NCI-H345 treated with DMSO at 0.1 percent for 48 hours (cell line): ENCODE data around the gene AGL.
"Not testable (repeated sequence)": the region's sequence is repeated elsewhere in the genome, so short reads cannot be mapped to it uniquely, and the experiment has no call there.

Source experiments
- DNase-seq: peaks from one replicate; lab custom pipeline; 2025; ENCODE audit not compliant: unreplicated experiment; lab: John Stamatoyannopoulos, UW

Gene AGL

DNA sequence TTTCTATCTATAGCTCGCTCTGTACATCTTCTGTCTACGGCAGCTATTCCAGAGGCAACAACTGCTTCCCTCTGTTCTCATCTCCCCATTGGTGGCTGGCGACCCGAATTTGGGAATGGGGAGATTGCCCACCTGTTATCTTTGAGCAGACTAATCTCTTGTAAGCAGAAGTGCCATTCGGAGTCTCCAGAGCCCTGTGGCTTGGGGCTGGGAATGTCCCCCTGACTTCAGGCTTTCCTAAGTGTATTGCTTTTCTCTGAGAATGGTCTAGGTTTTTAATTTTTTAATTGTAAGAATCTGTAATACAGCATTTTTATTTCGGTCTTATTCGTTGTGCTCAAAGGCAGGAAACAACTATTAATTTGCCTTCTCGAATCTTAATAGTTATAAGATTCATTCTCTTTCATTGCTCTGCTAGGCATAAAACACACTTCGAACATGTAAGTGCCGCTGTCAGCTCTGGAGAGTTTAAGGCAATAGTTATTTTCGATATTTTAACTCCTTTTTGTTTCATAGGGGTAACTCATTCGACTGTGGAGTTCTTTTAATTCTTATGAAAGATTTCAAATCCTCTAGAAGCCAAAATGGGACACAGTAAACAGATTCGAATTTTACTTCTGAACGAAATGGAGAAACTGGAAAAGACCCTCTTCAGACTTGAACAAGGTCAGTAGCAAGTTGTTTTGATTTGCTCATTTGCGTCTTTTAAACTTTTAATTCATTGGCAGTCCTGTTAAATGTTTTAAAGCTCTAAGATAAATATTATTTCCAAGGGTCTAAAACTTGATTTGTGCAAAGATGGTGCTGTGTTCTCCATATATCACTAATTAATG lies 514 bp downstream of the AGL start:
- no peak for DNase-seq

DNA sequence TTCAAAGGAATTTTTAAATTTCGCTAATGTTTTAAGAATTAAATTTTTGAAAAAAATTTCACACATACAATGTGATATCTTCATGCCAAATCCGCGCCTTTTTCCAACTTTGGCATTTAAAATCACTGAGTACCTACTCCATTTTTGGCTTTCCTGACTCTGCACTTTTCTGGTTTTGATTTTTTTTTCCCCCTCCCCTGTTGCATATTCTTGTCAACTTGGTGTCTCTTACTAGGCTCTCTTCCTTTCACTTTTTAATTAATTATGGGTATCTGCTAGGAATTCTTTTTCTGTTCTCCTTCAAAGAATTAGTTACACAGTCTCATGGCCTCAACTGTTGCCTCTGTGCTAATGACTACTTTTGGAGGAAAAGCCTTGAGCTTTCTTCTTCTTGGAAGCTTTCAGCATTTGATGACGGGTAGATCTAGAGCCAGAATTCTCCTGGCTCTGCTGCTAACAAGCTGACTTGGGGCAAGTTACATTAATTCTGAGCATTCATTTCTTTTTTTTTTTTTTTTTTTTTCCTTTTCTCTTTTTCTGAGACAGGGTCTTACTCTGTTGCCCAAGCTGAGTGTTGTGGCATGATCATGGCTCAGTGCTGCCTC lies 1.8 kb downstream of the AGL start:
- no peak for DNase-seq

GRCh38 chr1:99852648-99853047 lies 2.5 kb downstream of the AGL start:
- DNase-seq: no peak

- DNase-seq: no peak
These were observed 5.8 kb downstream of the AGL start for GRCh38 chr1:99855914-99856450.

GRCh38 chr1:99857041-99857440 lies 6.9 kb downstream of the AGL start:
- not testable (repeated sequence) for DNase-seq

DNA sequence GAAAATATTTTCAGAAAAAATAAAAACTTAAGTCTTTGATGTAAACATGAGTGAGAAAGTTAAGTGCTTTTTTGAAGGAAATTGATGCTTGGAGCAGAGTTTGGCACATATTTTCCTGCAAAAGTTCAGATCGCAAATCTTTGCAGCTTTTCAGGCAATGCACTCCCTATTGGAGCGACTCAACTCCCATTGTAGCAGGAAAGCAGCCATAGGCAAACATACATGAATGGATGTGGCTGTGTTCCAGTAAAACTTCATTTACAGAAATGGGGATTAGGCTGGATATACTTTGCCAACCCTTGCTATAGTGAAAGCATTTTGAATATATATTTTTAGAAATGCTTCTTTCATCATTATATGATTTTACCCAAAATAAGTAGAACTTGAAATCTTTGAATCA lies 8.1 kb downstream of the AGL start:
- DNase-seq: no peak

- no peak for DNase-seq
These were observed 8.7 kb downstream of the AGL start for GRCh38 chr1:99858881-99859280.

GRCh38 chr1:99860703-99861102 lies 10.5 kb downstream of the AGL start:
- DNase-seq: no peak

DNA sequence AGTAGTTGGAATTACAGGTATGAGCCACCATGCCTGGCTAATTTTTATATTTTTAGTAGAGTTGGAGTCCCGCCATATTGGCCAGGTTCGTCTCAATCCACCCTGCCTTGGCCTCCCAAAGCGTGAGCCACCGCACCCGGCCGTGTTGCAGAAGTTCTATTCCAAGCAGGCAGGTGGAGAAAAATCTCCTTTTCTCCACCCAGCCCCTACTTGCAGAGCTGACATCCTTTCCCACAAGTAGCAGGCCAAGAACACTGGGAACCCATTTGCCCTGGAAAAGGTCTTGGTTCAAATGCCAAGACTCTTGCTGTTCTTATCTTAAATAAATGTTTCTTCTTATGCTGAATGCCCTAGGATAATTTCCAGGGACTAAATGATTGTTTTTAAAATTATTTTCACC lies 17.5 kb downstream of the AGL start:
- DNase-seq: no peak

GRCh38 chr1:99869304-99869703 lies 19.1 kb downstream of the AGL start:
- DNase-seq: no peak

DNA sequence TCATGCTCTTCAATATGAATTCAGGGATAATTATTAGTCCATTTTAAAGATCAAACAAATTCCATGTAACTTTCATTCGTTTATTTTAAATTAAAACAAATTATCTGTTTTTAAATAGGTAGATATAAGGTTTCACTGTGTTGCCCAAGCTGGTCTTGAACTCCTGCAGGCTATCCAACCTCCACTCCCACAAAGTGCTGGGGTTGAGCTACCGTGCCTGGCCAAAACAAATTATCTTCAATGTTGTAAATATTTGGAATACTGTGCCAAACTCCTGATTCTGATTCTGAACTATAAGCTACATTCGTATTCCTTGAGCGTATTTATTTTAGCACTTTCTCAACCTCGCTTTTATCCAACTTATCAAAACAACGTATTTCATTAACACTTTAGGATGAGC lies 19.6 kb downstream of the AGL start:
- DNase-seq: no peak

DNA sequence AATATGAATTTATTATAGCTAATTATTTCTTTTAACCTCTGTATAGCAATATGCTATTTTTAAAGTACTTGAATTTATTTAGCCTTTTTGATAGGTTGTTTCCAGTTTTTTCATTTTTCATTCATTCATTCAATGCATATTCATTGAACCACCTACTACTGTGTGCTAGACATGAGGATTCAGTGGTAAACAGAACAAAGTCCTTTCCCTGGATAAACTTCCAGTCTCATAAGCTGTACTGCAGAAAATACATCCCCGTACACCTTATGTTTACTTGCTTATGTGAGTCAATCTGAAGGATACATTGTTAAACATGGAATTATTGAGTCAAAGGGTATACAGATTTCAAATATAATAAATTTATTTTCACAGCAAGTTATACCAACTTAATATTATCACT lies 21.9 kb downstream of the AGL start:
- no peak for DNase-seq

DNA sequence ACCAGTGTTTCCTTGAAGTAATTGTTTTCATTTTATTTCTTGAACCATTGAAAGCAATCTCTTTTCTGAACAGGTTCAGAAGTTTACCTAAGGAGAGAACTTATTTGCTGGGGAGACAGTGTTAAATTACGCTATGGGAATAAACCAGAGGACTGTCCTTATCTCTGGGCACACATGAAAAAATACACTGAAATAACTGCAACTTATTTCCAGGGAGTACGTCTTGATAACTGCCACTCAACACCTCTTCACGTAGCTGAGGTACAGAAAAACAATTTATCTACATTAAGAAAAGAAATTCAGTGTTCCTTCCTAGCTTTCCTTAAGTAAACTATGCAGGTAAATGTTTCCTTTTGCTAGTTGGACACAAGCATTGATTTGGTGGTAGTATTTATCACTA lies 27.4 kb downstream of the AGL start:
- DNase-seq: no peak

DNA sequence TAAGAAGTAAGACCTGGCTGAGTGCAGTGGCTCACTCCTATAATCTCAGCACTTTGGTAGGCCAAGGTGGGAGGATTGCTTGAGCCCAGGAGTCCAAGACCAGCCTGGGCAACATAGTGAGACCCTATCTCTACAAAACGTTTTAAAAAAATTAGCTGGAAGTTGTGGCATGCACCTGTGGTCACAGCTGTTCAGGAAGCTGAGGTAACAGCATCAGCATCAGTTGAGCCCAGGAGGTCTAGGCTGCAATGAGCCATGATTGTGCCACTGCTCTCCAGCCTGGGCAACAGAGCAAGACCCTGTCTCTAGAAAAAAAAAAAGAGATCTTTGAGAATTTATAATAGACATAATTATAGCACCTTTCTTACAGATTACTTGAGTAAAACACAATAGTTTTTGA lies 36.0 kb downstream of the AGL start:
- DNase-seq: no peak

- DNase-seq: no peak
These were observed 36.7 kb downstream of the AGL start for GRCh38 chr1:99886841-99887240.

GRCh38 chr1:99887890-99888289 lies 37.7 kb downstream of the AGL start:
- DNase-seq: no peak

DNA sequence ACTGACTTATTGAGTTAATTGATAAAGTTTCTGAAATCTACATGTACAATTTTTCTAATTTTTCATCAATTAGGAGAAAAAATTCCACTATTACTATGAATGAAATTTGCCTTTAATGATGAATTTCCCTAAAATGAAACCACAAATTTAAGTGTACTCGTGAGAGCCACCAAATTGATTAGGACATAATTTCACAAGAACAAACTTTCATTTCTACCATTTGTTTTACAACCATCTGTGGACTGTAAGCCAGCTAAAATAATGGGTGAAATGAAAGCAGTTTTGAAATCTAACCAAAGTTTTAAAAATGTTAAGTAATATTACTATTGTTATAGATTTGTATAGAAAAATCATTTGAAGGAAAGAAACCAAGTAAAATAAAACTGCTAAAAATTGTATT lies 41.8 kb downstream of the AGL start:
- DNase-seq: no peak

GRCh38 chr1:99903278-99903677 lies 53.1 kb downstream of the AGL start:
- DNase-seq: not testable (repeated sequence)

- no peak for DNase-seq
These were observed 56.4 kb downstream of the AGL start for GRCh38 chr1:99906535-99906934.

- DNase-seq: no peak
These were observed 67.1 kb downstream of the AGL start for GRCh38 chr1:99917214-99917613.

DNA sequence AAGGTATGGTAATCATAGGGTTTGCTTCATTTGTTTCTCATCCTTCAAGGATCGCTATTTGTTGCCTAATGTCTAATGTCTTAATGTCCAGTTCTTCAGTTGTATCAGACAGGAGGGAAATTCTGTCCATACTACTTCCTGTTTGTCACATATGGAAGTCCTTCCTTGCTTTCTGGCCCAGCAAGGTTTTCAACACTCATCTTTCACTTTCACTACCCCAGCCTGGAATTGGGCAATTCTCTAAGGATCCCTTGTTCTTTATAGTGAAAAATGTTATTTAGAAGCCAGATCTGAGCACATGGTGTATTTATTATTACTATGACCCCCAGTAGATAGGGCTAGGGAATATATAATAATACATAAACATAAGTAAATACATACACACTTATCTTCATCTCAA lies 69.1 kb downstream of the AGL start:
- no peak for DNase-seq

GRCh38 chr1:99934801-99935200 lies 84.6 kb downstream of the AGL start:
- DNase-seq: no peak

DNA sequence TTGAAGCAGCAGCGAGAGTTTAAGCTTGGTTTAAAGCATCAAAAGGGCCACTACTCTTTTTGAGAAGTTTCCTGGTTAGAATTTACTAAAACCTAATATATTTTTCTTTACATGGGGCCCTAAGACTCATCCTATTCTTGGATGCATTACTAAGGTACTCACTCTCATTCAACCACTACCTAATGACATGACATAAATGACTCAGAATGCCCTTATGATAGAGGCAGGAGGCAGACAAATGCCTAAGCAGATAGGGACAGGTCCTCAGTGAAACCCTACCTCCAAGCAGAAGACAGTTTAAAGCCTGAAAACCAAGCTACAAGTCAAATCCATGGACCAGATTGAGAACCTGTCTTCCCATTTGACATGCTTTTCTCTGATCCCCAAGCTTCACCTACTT lies 85.4 kb downstream of the AGL start:
- no peak for DNase-seq
